Endothelial cell of umbilical vein (primary cell): Measurements from ENCODE around the gene FIG4. TPM values are rescaled to one million over a fixed set of nuclear protein-coding genes. Genes with fewer than 3 reads are reported as not detected.

Experiments used
- BruUV-seq: library from RNA; stranded (reverse); fragments of 400-500 nt; replicated peaks from 2 replicates; lab custom pipeline; 2021; lab: Mats Ljungman, UMichigan
- CTCF ChIA-PET: fragments of 300-600, 350-600 bp; sonication (Branson Sonifier 250); formaldehyde crosslinking; loops from one replicate; lab custom pipeline; 2021; ENCODE audit warnings: antibody characterized with exemption, inconsistent platforms; lab: Charles Lee
- POLR2A ChIA-PET: fragments of 300-600, 350-600 bp; sonication (Branson Sonifier 250); formaldehyde crosslinking; loops from one replicate; lab custom pipeline; 2021; ENCODE audit warnings: antibody characterized with exemption, inconsistent platforms; lab: Charles Lee
- DNase-seq: peaks from one replicate; pipeline ENCODE4 v3.0.0-alpha.2; 2011; ENCODE audit warnings: low read depth, low spot score
- FAIRE-seq: peaks from 2 replicates; lab custom pipeline; 2011; peaks lifted over from hg19 to GRCh38; lab: Jason Lieb, UNC
- H2AFZ ChIP-seq: 2 replicates; pipeline ENCODE4 v1.6.0; 2012; ENCODE audit warnings: low read depth, low read length, control low read depth, inconsistent platforms
- H3K27ac ChIP-seq: 2 replicates; pipeline ENCODE4 v1.5.1; 2011; ENCODE audit warnings: low read depth, mild to moderate bottlenecking, control low read depth, low read length, moderate library complexity; ENCODE audit not compliant: insufficient read depth
- H3K27me3 ChIP-seq, 2 experiments: 2 replicates each; pipeline versions ENCODE4 v1.6.0 to v1.6.1; 2011; ENCODE audit warnings: low read length in 2 of 2, mixed read lengths in 1 of 2; ENCODE audit not compliant: control insufficient read depth in 2 of 2, insufficient read depth in 2 of 2
- H3K36me3 ChIP-seq, 2 experiments: 2 replicates in 1 of 2; 3 replicates in 1 of 2; pipeline ENCODE4 v1.5.1; 2011; ENCODE audit warnings: low read length in 2 of 2, mild to moderate bottlenecking in 1 of 2, moderate library complexity in 1 of 2; ENCODE audit not compliant: control insufficient read depth in 2 of 2, insufficient read depth in 2 of 2; ENCODE audit errors: extremely low read depth in 1 of 2
- H3K4me1 ChIP-seq: 3 replicates; pipeline ENCODE4 v1.5.1; 2011; ENCODE audit warnings: mild to moderate bottlenecking, low read length; ENCODE audit not compliant: control insufficient read depth, insufficient read depth; ENCODE audit errors: extremely low read depth
- H3K4me2 ChIP-seq: 2 replicates; pipeline ENCODE4 v1.6.1; 2011; ENCODE audit warnings: low read length, control low read depth, mixed read lengths; ENCODE audit not compliant: insufficient read depth
- H3K4me3 ChIP-seq, 3 experiments: fragments of 200-600 bp in 1 of 3; sonication (generic), shearing (Covaris generic) in 1 of 3; replicated peaks in 1 of 3; 2 replicates each; pipeline ENCODE4 v1.5.1; 2011 to 2016; ENCODE audit warnings: control low read depth in 3 of 3, low read length in 3 of 3, mild to moderate bottlenecking in 2 of 3, inconsistent platforms in 1 of 3, low read depth in 1 of 3, moderate library complexity in 1 of 3; ENCODE audit not compliant: insufficient read depth in 1 of 3
- H3K79me2 ChIP-seq: 2 replicates; pipeline ENCODE4 v1.6.0; 2012; ENCODE audit warnings: low read length, inconsistent platforms; ENCODE audit not compliant: control insufficient read depth, insufficient read depth
- H3K9ac ChIP-seq: replicated peaks from 2 replicates; pipeline ENCODE3; 2011; ENCODE audit warnings: low read length, control low read depth; ENCODE audit not compliant: insufficient read depth; ENCODE audit errors: extremely low read depth
- H3K9me1 ChIP-seq: replicated peaks from 3 replicates; pipeline ENCODE4 v1.6.0; 2011; ENCODE audit warnings: mild to moderate bottlenecking, low read length; ENCODE audit not compliant: control insufficient read depth, insufficient read depth; ENCODE audit errors: extremely low read depth
- H3K9me3 ChIP-seq: replicated peaks from 2 replicates; pipeline ENCODE4 v1.5.1; 2012; ENCODE audit warnings: low read length, inconsistent platforms; ENCODE audit not compliant: control insufficient read depth, insufficient read depth
- H4K20me1 ChIP-seq: replicated peaks from 2 replicates; pipeline ENCODE3; 2011; ENCODE audit warnings: mild to moderate bottlenecking, low read length; ENCODE audit not compliant: control insufficient read depth, insufficient read depth; ENCODE audit errors: extremely low read depth
- CTCF ChIP-seq, 2 donors: IDR thresholded peaks; 1 replicate in 1 of 2; 2 replicates in 1 of 2; pipeline ENCODE4 v1.5.1; 2011; ENCODE audit warnings: low read length in 2 of 2, mild to moderate bottlenecking in 2 of 2, moderate library complexity in 2 of 2, control low read depth in 1 of 2, inconsistent platforms in 1 of 2, low read depth in 1 of 2; ENCODE audit not compliant: insufficient read depth in 1 of 2; ENCODE audit errors: extremely low read depth in 1 of 2
- EZH2 ChIP-seq: IDR thresholded peaks from 2 replicates; pipeline ENCODE4 v1.6.1; 2012; ENCODE audit warnings: borderline replicate concordance, low read depth, mild to moderate bottlenecking, moderate library complexity, low read length, inconsistent platforms; ENCODE audit not compliant: severe bottlenecking
- FOS ChIP-seq: IDR thresholded peaks from 2 replicates; pipeline ENCODE4 v1.6.1; 2011; ENCODE audit warnings: mild to moderate bottlenecking, low read length, moderate library complexity, borderline replicate concordance; ENCODE audit not compliant: insufficient read depth
- GATA2 ChIP-seq: IDR thresholded peaks from 2 replicates; pipeline ENCODE4 v1.7.0; 2011; ENCODE audit warnings: low read depth, mild to moderate bottlenecking, moderate library complexity, mixed read lengths, low read length; ENCODE audit not compliant: insufficient read length, insufficient read depth
- JUN ChIP-seq: IDR thresholded peaks from 2 replicates; pipeline ENCODE4 v1.6.1; 2011; ENCODE audit warnings: borderline replicate concordance, low read depth; ENCODE audit not compliant: insufficient read length, insufficient read depth
- MAX ChIP-seq: IDR thresholded peaks from 2 replicates; pipeline ENCODE4 v1.6.1; 2011; ENCODE audit not compliant: insufficient read depth, insufficient read length
- MYC ChIP-seq: IDR thresholded peaks from one replicate; pipeline ENCODE4 v1.6.1; 2011; ENCODE audit warnings: mild to moderate bottlenecking, low read depth, low read length
- POLR2A ChIP-seq: IDR thresholded peaks from 2 replicates; pipeline ENCODE4 v1.6.1; 2012; ENCODE audit warnings: low read depth, mild to moderate bottlenecking, control low read depth, low read length
- POLR2AphosphoS5 ChIP-seq: IDR thresholded peaks from 2 replicates; pipeline ENCODE4 v1.6.1; 2012; ENCODE audit warnings: low read depth, mild to moderate bottlenecking, control low read depth, low read length, moderate library complexity; ENCODE audit not compliant: insufficient read depth
- dilution Hi-C: fragments of 300-500 bp; cut with MboI; formaldehyde crosslinking; loops from one replicate; pipeline ENCODE4 v1.15.0; 2019; ENCODE audit warnings: low sequenced_read_pairs; ENCODE audit not compliant: extremely low pct_ligation_motif_present
- intact Hi-C: fragments of 100-400 bp; cut with micrococcal nuclease; formaldehyde crosslinking; loops from one replicate; pipeline ENCODE4 v1.10.0; 2022
- polyA plus RNA-seq, 4 experiments: library from polyadenylated mRNA; depleted of rRNA in 3 of 4; stranded (reverse) in 3 of 4; unstranded in 1 of 4; fragments of >200 nt; gene quantifications; 2 replicates each; pipeline versions ENCODE4 v1.2.1 to v1.2.3, GENCODE V29; 2011 to 2012; ENCODE audit warnings: missing spikeins in 1 of 4
- total RNA-seq: library from RNA; stranded (reverse); gene quantifications from 2 replicates; pipeline ENCODE4 v1.2.3, GENCODE V29; 2021

The FIG4 gene
- total and polyA plus RNA-seq, 2 donors (not counting 3 experiments of a cell fraction or from before 2014, with no cell fraction given), result 7.9 to 12.2 TPM

- FAIRE-seq, result no peak
- Histone ChIP-seq H3K27ac (no peak overlapping the region), H3K9ac (no peak overlapping the region), H3K36me3 (no peaks in the 10 kb centered on the region), H3K27me3 (peaks cover 1 to 2% of the 10 kb centered on the region in 2 experiments), H3K4me1 (no peaks in the 10 kb centered on the region), H4K20me1 (no peaks in the 10 kb centered on the region), H3K9me1 (no peaks in the 10 kb centered on the region), H3K4me3 (no peak overlapping the region), H3K79me2 (no peaks in the 10 kb centered on the region), H3K9me3 (no peaks in the 10 kb centered on the region), H3K4me2 (no peak overlapping the region), H2AFZ (no peak overlapping the region)
- dilution Hi-C loops, result no loop called here
- intact Hi-C loops, result no loop called here
- CTCF ChIA-PET, result interaction anchor here (1.2 kb wide), 1 partner anchor 178 kb away, joined by 3 read pairs; no protein-coding TSS in a partner anchor
- POLR2A ChIA-PET, result no interaction called here
- no peak for DNase-seq
- no peak for TF ChIP-seq POLR2AphosphoS5
- no peak for TF ChIP-seq JUN
- TF ChIP-seq MYC, result no peak
- TF ChIP-seq GATA2, result no peak
- TF ChIP-seq MAX, result no peak
- no peak for TF ChIP-seq EZH2
- TF ChIP-seq POLR2A, result no peak
- TF ChIP-seq FOS, result no peak
- TF ChIP-seq CTCF (IDR thresholded peaks at IDR 0.05; ENCODE audit: extremely low read depth in 1 of 2, insufficient read depth in 1 of 2, low read depth in 1 of 2, low read length in 2 of 2), result no peak
- BruUV-seq, result no TSS peak
Observed at GRCh38 chr6:109861946-109862345, 170.8 kb downstream of the FIG4 start.
